IMR-90 (cell line): Measurements from ENCODE around the gene SLC44A2. TPM values are rescaled to one million over a fixed set of nuclear protein-coding genes. Genes with fewer than 3 reads are reported as not detected.

Experiments
- ATAC-seq: fragments of 200-7000 bp; cut with Tn5 transposase; 2 replicates; pipeline ENCODE4 v1.9.1; 2020; ENCODE audit warnings: low read depth, mild to moderate bottlenecking, moderate library complexity
- BruUV-seq: library from RNA; stranded (reverse); fragments of 400-500 nt; replicated peaks from 2 replicates; lab custom pipeline; 2021; lab: Mats Ljungman, UMichigan
- CTCF ChIA-PET: fragments of 300-600 bp; formaldehyde crosslinking; extraction: SDS; loops from one replicate; lab custom pipeline; 2021; ENCODE audit warnings: antibody characterized with exemption; lab: Yijun Ruan, JAX
- POLR2A ChIA-PET: fragments of 300-600 bp; sonication (Branson Sonifier 250); formaldehyde crosslinking; loops from one replicate; lab custom pipeline; 2022; ENCODE audit warnings: antibody characterized with exemption; ENCODE audit not compliant: unreplicated experiment; lab: Charles Lee
- DNase-seq: peaks from one replicate; pipeline ENCODE4 v3.0.0; 2013
- H2AFZ ChIP-seq: replicated peaks from 2 replicates; pipeline ENCODE3; 2013; ENCODE audit warnings: low read length, mild to moderate bottlenecking; ENCODE audit not compliant: poor library complexity
- H2AK5ac ChIP-seq: 2 replicates; pipeline ENCODE4 v1.6.1; 2013; ENCODE audit warnings: low read depth, low read length, inconsistent platforms
- H2AK9ac ChIP-seq: replicated peaks from 2 replicates; pipeline ENCODE3; 2013; ENCODE audit warnings: mild to moderate bottlenecking, low read depth, low read length, moderate library complexity; ENCODE audit not compliant: poor library complexity
- H2BK120ac ChIP-seq: 2 replicates; pipeline ENCODE4 v1.6.1; 2013; ENCODE audit warnings: low read depth, low read length, inconsistent platforms
- H2BK15ac ChIP-seq: 3 replicates; pipeline ENCODE4 v1.6.1; 2013; ENCODE audit warnings: low read depth, low read length, inconsistent platforms
- H2BK20ac ChIP-seq: 2 replicates; pipeline ENCODE4 v1.6.1; 2013; ENCODE audit warnings: low read depth, mild to moderate bottlenecking, inconsistent platforms, low read length, moderate library complexity
- H2BK5ac ChIP-seq: 2 replicates; pipeline ENCODE4 v1.6.1; 2013; ENCODE audit warnings: mild to moderate bottlenecking, low read depth, low read length, inconsistent platforms; ENCODE audit not compliant: poor library complexity, severe bottlenecking
- H3K14ac ChIP-seq: replicated peaks from 2 replicates; pipeline ENCODE4 v1.6.1; 2013; ENCODE audit warnings: low read depth, low read length, inconsistent platforms
- H3K18ac ChIP-seq: 2 replicates; pipeline ENCODE4 v1.6.1; 2013; ENCODE audit warnings: low read depth, low read length, control low read depth
- H3K23ac ChIP-seq: 2 replicates; pipeline ENCODE4 v1.6.1; 2013; ENCODE audit warnings: low read depth, low read length, inconsistent platforms
- H3K27ac ChIP-seq: 2 replicates; pipeline ENCODE4 v1.5.1; 2013; ENCODE audit warnings: mild to moderate bottlenecking, control low read depth, low read length; ENCODE audit not compliant: insufficient read depth
- H3K27me3 ChIP-seq: 2 replicates; pipeline ENCODE4 v1.6.1; 2013; ENCODE audit warnings: low read length; ENCODE audit not compliant: control insufficient read depth, insufficient read depth
- H3K36me3 ChIP-seq: 2 replicates; pipeline ENCODE4 v1.6.1; 2013; ENCODE audit warnings: low read length, mixed read lengths; ENCODE audit not compliant: control insufficient read depth, insufficient read depth
- H3K4ac ChIP-seq: 2 replicates; pipeline ENCODE4 v1.6.1; 2013; ENCODE audit warnings: low read depth, low read length, inconsistent platforms
- H3K4me1 ChIP-seq: 2 replicates; pipeline ENCODE4 v1.6.1; 2013; ENCODE audit warnings: low read length, mixed read lengths; ENCODE audit not compliant: control insufficient read depth, insufficient read depth
- H3K4me2 ChIP-seq: 2 replicates; pipeline ENCODE4 v1.6.1; 2013; ENCODE audit warnings: low read depth, mild to moderate bottlenecking, control low read depth, low read length, moderate library complexity
- H3K4me3 ChIP-seq: 2 replicates; pipeline ENCODE4 v1.5.1; 2013; ENCODE audit warnings: low read depth, mild to moderate bottlenecking, control low read depth, low read length, moderate library complexity; ENCODE audit not compliant: insufficient read depth
- H3K56ac ChIP-seq: 2 replicates; pipeline ENCODE4 v1.6.1; 2013; ENCODE audit warnings: low read length, inconsistent platforms; ENCODE audit not compliant: insufficient read depth; ENCODE audit errors: extremely low read depth
- H3K79me1 ChIP-seq, 2 experiments: 2 replicates each; pipeline ENCODE4 v1.6.1; 2013; ENCODE audit warnings: low read length in 2 of 2, inconsistent platforms in 1 of 2, low read depth in 1 of 2
- H3K9ac ChIP-seq: 2 replicates; pipeline ENCODE4 v1.6.1; 2013; ENCODE audit warnings: low read depth, low read length, control low read depth
- H3K9me1 ChIP-seq: 2 replicates; pipeline ENCODE4 v1.6.1; 2013; ENCODE audit warnings: low read length, inconsistent platforms; ENCODE audit not compliant: insufficient read depth
- H3K9me3 ChIP-seq: 2 replicates; pipeline ENCODE4 v1.6.1; 2013; ENCODE audit warnings: low read length; ENCODE audit not compliant: control insufficient read depth, insufficient read depth
- H4K20me1 ChIP-seq: 2 replicates; pipeline ENCODE4 v1.6.1; 2013; ENCODE audit warnings: low read length, inconsistent platforms; ENCODE audit not compliant: insufficient read depth
- H4K5ac ChIP-seq: 2 replicates; pipeline ENCODE4 v1.6.1; 2013; ENCODE audit warnings: mild to moderate bottlenecking, low read depth, low read length, control low read depth
- H4K8ac ChIP-seq, 2 experiments: 2 replicates each; pipeline ENCODE4 v1.6.1; 2013; ENCODE audit warnings: low read depth in 2 of 2, low read length in 2 of 2, control low read depth in 1 of 2, inconsistent platforms in 1 of 2
- H4K91ac ChIP-seq: 2 replicates; pipeline ENCODE4 v1.6.1; 2013; ENCODE audit warnings: low read depth, low read length, inconsistent platforms; ENCODE audit not compliant: insufficient read depth
- BHLHE40 ChIP-seq: fragments of 150-350 bp; IDR thresholded peaks from 2 replicates; pipeline ENCODE4 v1.6.1; 2016; ENCODE audit warnings: mild to moderate bottlenecking, low read depth, low read length
- CEBPB ChIP-seq: IDR thresholded peaks from 2 replicates; pipeline ENCODE4 v1.6.1; 2012; ENCODE audit warnings: low read depth, low read length, improper control_type of control experiment
- CHD1 ChIP-seq: IDR thresholded peaks from 2 replicates; pipeline ENCODE4 v1.6.1; 2012; ENCODE audit warnings: low read depth, low read length, improper control_type of control experiment
- FOS ChIP-seq: fragments of 150-350 bp; IDR thresholded peaks from 2 replicates; pipeline ENCODE4 v1.6.1; 2016; ENCODE audit warnings: low read depth, low read length
- MAFK ChIP-seq: IDR thresholded peaks from 2 replicates; pipeline ENCODE4 v1.6.1; 2012; ENCODE audit warnings: low read depth, low read length, improper control_type of control experiment
- MAZ ChIP-seq: IDR thresholded peaks from 2 replicates; pipeline ENCODE4 v1.6.1; 2012; ENCODE audit warnings: low read depth, mild to moderate bottlenecking, low read length, improper control_type of control experiment, moderate library complexity, borderline replicate concordance
- MXI1 ChIP-seq: IDR thresholded peaks from 2 replicates; pipeline ENCODE4 v1.6.1; 2012; ENCODE audit warnings: low read depth, mild to moderate bottlenecking, low read length, moderate library complexity, borderline replicate concordance
- NFE2L2 ChIP-seq: fragments of 150-350 bp; IDR thresholded peaks from 2 replicates; pipeline ENCODE4 v1.6.1; 2016; ENCODE audit warnings: low read depth, mild to moderate bottlenecking, low read length
- POLR2A ChIP-seq: IDR thresholded peaks from 2 replicates; pipeline ENCODE4 v1.6.1; 2012; ENCODE audit warnings: mild to moderate bottlenecking, low read depth, low read length
- RCOR1 ChIP-seq: IDR thresholded peaks from 2 replicates; pipeline ENCODE4 v1.6.1; 2012; ENCODE audit warnings: mild to moderate bottlenecking, low read length, improper control_type of control experiment; ENCODE audit not compliant: insufficient replicate concordance
- RFX5 ChIP-seq: IDR thresholded peaks from 2 replicates; pipeline ENCODE4 v1.8.0; 2012; ENCODE audit warnings: low read depth, mild to moderate bottlenecking, low read length, moderate library complexity
- SMC3 ChIP-seq: fragments of 150-350 bp; IDR thresholded peaks from 2 replicates; pipeline ENCODE4 v1.6.1; 2016; ENCODE audit warnings: low read depth, mild to moderate bottlenecking, antibody characterized with exemption, low read length, moderate library complexity
- USF2 ChIP-seq: fragments of 150-350 bp; IDR thresholded peaks from 2 replicates; pipeline ENCODE4 v1.6.1; 2017; ENCODE audit warnings: mild to moderate bottlenecking, antibody characterized with exemption, low read length, low read depth
- WGBS, 2 experiments: methylation state at CpG; one replicate each; pipeline versions ENCODE4 v1.1.5 to v1.1.7; 2013; ENCODE audit warnings: missing lambda C conversion rate in 2 of 2; ENCODE audit not compliant: insufficient read length in 1 of 2; ENCODE audit errors: extremely low coverage in 2 of 2; 5-methylcytosine and 5-hydroxymethylcytosine counted together
- dilution Hi-C: fragments of 300-500 bp; cut with HindIII; formaldehyde crosslinking; loops from one replicate; pipeline ENCODE4 v1.14.3; 2018; ENCODE audit warnings: low sequenced_read_pairs; ENCODE audit not compliant: unreplicated experiment
- in situ Hi-C: fragments of 300-500 bp; cut with MboI; formaldehyde crosslinking; loops from 3 replicates; pipeline ENCODE4 v1.14.3; 2019; ENCODE audit warnings: low sequenced_read_pairs, inconsistent platforms, mixed read lengths
- intact Hi-C: fragments of 100-400 bp; cut with micrococcal nuclease; formaldehyde crosslinking; loops from 2 replicates; pipeline ENCODE4 v1.10.0; 2022
- polyA plus RNA-seq, 3 experiments: library from polyadenylated mRNA; depleted of rRNA; stranded (reverse); fragments of >200 nt; gene quantifications; 2 replicates each; pipeline ENCODE4 v1.2.3, GENCODE V29; 2012; ENCODE audit warnings: low replicate concordance in 1 of 3
- total RNA-seq: library from RNA; depleted of rRNA; stranded (reverse); fragments of >200 nt; gene quantifications from 2 replicates; pipeline ENCODE4 v1.2.3, GENCODE V29; 2012
- TF ChIP-seq, protein P1 (sequence below): fragments of 150-350 bp; IDR thresholded peaks from 2 replicates; pipeline ENCODE4 v1.6.1; 2016; ENCODE audit warnings: low read depth, mild to moderate bottlenecking, low read length, moderate library complexity, borderline replicate concordance
- TF ChIP-seq, protein P2 (sequence below): conservative IDR thresholded peaks from 2 replicates; pipeline ENCODE4 v1.5.1; 2012; ENCODE audit warnings: mild to moderate bottlenecking, low read depth, low read length, improper control_type of control experiment

SLC44A2 gene
- total and polyA plus RNA-seq, 2 of the 4 experiments (the other 2 are of a cell fraction): 28.5 to 62.9 TPM

GRCh38 chr19:10670182-10670581, 44.8 kb downstream of the SLC44A2 start:
- no peak overlapping the region for H4K8ac ChIP-seq
- H3K79me1 ChIP-seq: peaks cover 15 to 73% of the 10 kb centered on the region in 2 experiments
- H2AFZ ChIP-seq: no peak overlapping the region
- no peaks in the 10 kb centered on the region for H3K9me3 ChIP-seq
- H3K18ac ChIP-seq: no peak overlapping the region
- H2BK120ac ChIP-seq: no peak overlapping the region
- no peak overlapping the region for H3K14ac ChIP-seq
- H3K27me3 ChIP-seq: no peaks in the 10 kb centered on the region
- H4K91ac ChIP-seq: no peak overlapping the region
- H2AK9ac ChIP-seq: no peak overlapping the region
- no peak overlapping the region for H4K5ac ChIP-seq
- intact Hi-C loops (no loop called here), dilution Hi-C loops (no loop called here), in situ Hi-C loops (no loop called here)
- H2AK5ac ChIP-seq: no peak overlapping the region
- no TSS peak for BruUV-seq
- H3K27ac ChIP-seq: no peak overlapping the region
- WGBS, 2 experiments: no CpG with 5 or more reads among the region's 1 CpG
- H3K56ac ChIP-seq: no peak overlapping the region
- ChIA-PET CTCF (no interaction called here), POLR2A (no interaction called here)
- no peak overlapping the region for H3K23ac ChIP-seq
- no peak for TF ChIP-seq RFX5
- TF ChIP-seq MXI1: no peak
- TF ChIP-seq RCOR1: no peak
- no peak for TF ChIP-seq NFE2L2
- TF ChIP-seq, protein P1, sequence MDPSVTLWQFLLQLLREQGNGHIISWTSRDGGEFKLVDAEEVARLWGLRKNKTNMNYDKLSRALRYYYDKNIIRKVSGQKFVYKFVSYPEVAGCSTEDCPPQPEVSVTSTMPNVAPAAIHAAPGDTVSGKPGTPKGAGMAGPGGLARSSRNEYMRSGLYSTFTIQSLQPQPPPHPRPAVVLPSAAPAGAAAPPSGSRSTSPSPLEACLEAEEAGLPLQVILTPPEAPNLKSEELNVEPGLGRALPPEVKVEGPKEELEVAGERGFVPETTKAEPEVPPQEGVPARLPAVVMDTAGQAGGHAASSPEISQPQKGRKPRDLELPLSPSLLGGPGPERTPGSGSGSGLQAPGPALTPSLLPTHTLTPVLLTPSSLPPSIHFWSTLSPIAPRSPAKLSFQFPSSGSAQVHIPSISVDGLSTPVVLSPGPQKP: no peak
- TF ChIP-seq, protein P2, sequence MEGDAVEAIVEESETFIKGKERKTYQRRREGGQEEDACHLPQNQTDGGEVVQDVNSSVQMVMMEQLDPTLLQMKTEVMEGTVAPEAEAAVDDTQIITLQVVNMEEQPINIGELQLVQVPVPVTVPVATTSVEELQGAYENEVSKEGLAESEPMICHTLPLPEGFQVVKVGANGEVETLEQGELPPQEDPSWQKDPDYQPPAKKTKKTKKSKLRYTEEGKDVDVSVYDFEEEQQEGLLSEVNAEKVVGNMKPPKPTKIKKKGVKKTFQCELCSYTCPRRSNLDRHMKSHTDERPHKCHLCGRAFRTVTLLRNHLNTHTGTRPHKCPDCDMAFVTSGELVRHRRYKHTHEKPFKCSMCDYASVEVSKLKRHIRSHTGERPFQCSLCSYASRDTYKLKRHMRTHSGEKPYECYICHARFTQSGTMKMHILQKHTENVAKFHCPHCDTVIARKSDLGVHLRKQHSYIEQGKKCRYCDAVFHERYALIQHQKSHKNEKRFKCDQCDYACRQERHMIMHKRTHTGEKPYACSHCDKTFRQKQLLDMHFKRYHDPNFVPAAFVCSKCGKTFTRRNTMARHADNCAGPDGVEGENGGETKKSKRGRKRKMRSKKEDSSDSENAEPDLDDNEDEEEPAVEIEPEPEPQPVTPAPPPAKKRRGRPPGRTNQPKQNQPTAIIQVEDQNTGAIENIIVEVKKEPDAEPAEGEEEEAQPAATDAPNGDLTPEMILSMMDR: no peak
- no peak for TF ChIP-seq BHLHE40
- TF ChIP-seq SMC3: no peak
- TF ChIP-seq FOS: no peak
- TF ChIP-seq CEBPB: no peak
- no peak for TF ChIP-seq POLR2A
- TF ChIP-seq MAFK: no peak
- TF ChIP-seq MAZ: no peak
- no peak for TF ChIP-seq CHD1
- no peak for TF ChIP-seq USF2
- H2BK5ac ChIP-seq: no peak overlapping the region
- H3K36me3 ChIP-seq: peaks cover 30% of the 10 kb centered on the region
- H3K4me1 ChIP-seq: peaks cover 10% of the 10 kb centered on the region
- no peak overlapping the region for H3K4me3 ChIP-seq
- no peak for DNase-seq
- H2BK20ac ChIP-seq: no peak overlapping the region
- H3K4me2 ChIP-seq: no peak overlapping the region
- peaks cover 97% of the 10 kb centered on the region for H4K20me1 ChIP-seq
- H3K9me1 ChIP-seq: peaks cover 18% of the 10 kb centered on the region
- no peak for ATAC-seq
- no peak overlapping the region for H3K9ac ChIP-seq
- H3K4ac ChIP-seq: no peak overlapping the region
- no peak overlapping the region for H2BK15ac ChIP-seq
